Endodermal cell (in vitro differentiated cells): Measurements from ENCODE around the gene DVL1. TPM values are rescaled to one million over a fixed set of nuclear protein-coding genes. Genes with fewer than 3 reads are reported as not detected.

Source experiments
- DNase-seq: peaks from one replicate; pipeline ENCODE4 v3.0.0-alpha.2; 2017
- H3K27ac ChIP-seq: 2 replicates; pipeline ENCODE4 v1.5.1; 2013; ENCODE audit warnings: mild to moderate bottlenecking, low read depth, low read length, moderate library complexity
- H3K27me3 ChIP-seq: 2 replicates; pipeline ENCODE4 v1.6.1; 2013; ENCODE audit warnings: mild to moderate bottlenecking, low read length, moderate library complexity; ENCODE audit not compliant: insufficient read depth, control insufficient read depth, poor library complexity, severe bottlenecking
- H3K36me3 ChIP-seq: 2 replicates; pipeline ENCODE4 v1.7.0; 2013; ENCODE audit warnings: mild to moderate bottlenecking, low read length, moderate library complexity; ENCODE audit not compliant: control insufficient read depth, insufficient read depth
- H3K4me1 ChIP-seq: one replicate; pipeline ENCODE4 v1.7.0; 2013; ENCODE audit warnings: low read length; ENCODE audit not compliant: control insufficient read depth, insufficient read depth
- H3K4me3 ChIP-seq: 2 replicates; pipeline ENCODE4 v1.5.1; 2013; ENCODE audit warnings: mild to moderate bottlenecking, low read length, moderate library complexity
- H3K9ac ChIP-seq: 2 replicates; pipeline ENCODE4 v1.6.1; 2013; ENCODE audit warnings: mild to moderate bottlenecking, low read length, moderate library complexity; ENCODE audit not compliant: poor library complexity, severe bottlenecking; ENCODE audit errors: extremely low read depth
- H3K9me3 ChIP-seq: 2 replicates; pipeline ENCODE4 v1.6.1; 2013; ENCODE audit warnings: mild to moderate bottlenecking, low read length, moderate library complexity; ENCODE audit not compliant: control insufficient read depth
- H3K27ac Mint-ChIP-seq: 2 replicates; pipeline ENCODE4 v1.8.0; 2020; ENCODE audit warnings: mixed read lengths
- H3K27me3 Mint-ChIP-seq: 2 replicates; pipeline ENCODE4 v1.8.0; 2021; ENCODE audit warnings: mild to moderate bottlenecking, mixed read lengths; ENCODE audit not compliant: insufficient read depth
- H3K36me3 Mint-ChIP-seq: 2 replicates; pipeline ENCODE4 v1.8.0; 2020; ENCODE audit warnings: low read depth, mixed read lengths
- H3K4me1 Mint-ChIP-seq: 2 replicates; pipeline ENCODE4 v1.8.0; 2020; ENCODE audit warnings: mixed read lengths
- H3K4me3 Mint-ChIP-seq: 2 replicates; pipeline ENCODE4 v1.8.0; 2020; ENCODE audit warnings: mild to moderate bottlenecking, moderate library complexity, mixed read lengths
- H3K9me3 Mint-ChIP-seq: 2 replicates; pipeline ENCODE4 v1.8.0; 2020; ENCODE audit warnings: mild to moderate bottlenecking, mixed read lengths
- CTCF ChIP-seq: fragments of 200-600 bp; sonication (generic); conservative IDR thresholded peaks from 2 replicates; pipeline ENCODE4 v1.5.0; 2021; ENCODE audit warnings: antibody characterized with exemption, mild to moderate bottlenecking
- WGBS, 2 experiments: methylation state at CpG; one replicate each; pipeline versions ENCODE4 v1.1.5 to v1.1.7; 2013; ENCODE audit warnings: missing lambda C conversion rate in 2 of 2, mixed read lengths in 1 of 2; ENCODE audit not compliant: insufficient coverage in 1 of 2, insufficient read length in 1 of 2; 5-methylcytosine and 5-hydroxymethylcytosine counted together
- total RNA-seq, 2 donors: library from RNA; stranded (reverse); fragmentation: NEBNext Ultra II Directional in 1 of 2; extraction: Animal tissue kit (Norgen Biotek cat#: 25700) in 1 of 2; gene quantifications; 2 replicates in 1 of 2; 3 replicates in 1 of 2; pipeline ENCODE4 v1.2.1, GENCODE V29; 2021

DVL1 gene
- total RNA-seq, 2 donors from 2014 or later: 71.9 to 73.3 TPM

- Mint-ChIP-seq H3K27me3 (no peaks in the 10 kb centered on the region), H3K9me3 (no peaks in the 10 kb centered on the region), H3K36me3 (peaks cover 37% of the 10 kb centered on the region), H3K4me1 (peaks cover 3% of the 10 kb centered on the region), H3K27ac (peak overlapping the region; percentile 52), H3K4me3 (no peak overlapping the region)
- peaks cover 60% of the 10 kb centered on the region for H3K36me3 ChIP-seq
- WGBS, 2 experiments: 96 to 98% methylated on average over 21 to 23 of the region's 23 CpGs
- H3K9ac ChIP-seq: no peak overlapping the region
- no peaks in the 10 kb centered on the region for H3K27me3 ChIP-seq
- TF ChIP-seq CTCF: no peak
- no peaks in the 10 kb centered on the region for H3K4me1 ChIP-seq
- H3K27ac ChIP-seq: peak overlapping the region; percentile 63
- H3K4me3 ChIP-seq: no peak overlapping the region
- no peaks in the 10 kb centered on the region for H3K9me3 ChIP-seq
- no peak for DNase-seq
These were observed 34.4 kb downstream of the DVL1 start for GRCh38 chr1:1314678-1315335.

- Mint-ChIP-seq H3K4me1 (peaks cover 3% of the 10 kb centered on the region), H3K27me3 (no peaks in the 10 kb centered on the region), H3K9me3 (no peaks in the 10 kb centered on the region), H3K36me3 (peaks cover 32% of the 10 kb centered on the region), H3K4me3 (no peak overlapping the region), H3K27ac (no peak overlapping the region)
- TF ChIP-seq CTCF: no peak
- no peak for DNase-seq
- H3K4me1 ChIP-seq: no peaks in the 10 kb centered on the region
- no peak overlapping the region for H3K9ac ChIP-seq
- H3K36me3 ChIP-seq: peaks cover 55% of the 10 kb centered on the region
- H3K27me3 ChIP-seq: no peaks in the 10 kb centered on the region
- H3K27ac ChIP-seq: no peak overlapping the region
- WGBS, 2 experiments: 92 to 96% methylated on average over 15 of the region's 15 CpGs
- H3K9me3 ChIP-seq: no peaks in the 10 kb centered on the region
- no peak overlapping the region for H3K4me3 ChIP-seq
These were observed 35.0 kb downstream of the DVL1 start for GRCh38 chr1:1314237-1314586.

- Histone ChIP-seq H3K9ac (no peak overlapping the region), H3K9me3 (no peaks in the 10 kb centered on the region), H3K4me3 (no peak overlapping the region), H3K27ac (no peak overlapping the region), H3K4me1 (no peaks in the 10 kb centered on the region), H3K36me3 (peaks cover 50% of the 10 kb centered on the region), H3K27me3 (no peaks in the 10 kb centered on the region)
- TF ChIP-seq CTCF: no peak
- no peak for DNase-seq
- no peaks in the 10 kb centered on the region for H3K9me3 Mint-ChIP-seq
- no peak overlapping the region for H3K27ac Mint-ChIP-seq
- H3K4me1 Mint-ChIP-seq: peaks cover 3% of the 10 kb centered on the region
- peaks cover 29% of the 10 kb centered on the region for H3K36me3 Mint-ChIP-seq
- no peak overlapping the region for H3K4me3 Mint-ChIP-seq
- no peaks in the 10 kb centered on the region for H3K27me3 Mint-ChIP-seq
- 90 to 93% methylated on average over 28 to 37 of the region's 37 CpGs for WGBS, 2 experiments
These were observed 35.5 kb downstream of the DVL1 start for GRCh38 chr1:1313500-1314236.
